HepG2 (cell line): Measurements from ENCODE around the gene ERCC4. TPM values are rescaled to one million over a fixed set of nuclear protein-coding genes. Genes with fewer than 3 reads are reported as not detected.

ENCODE experiments used
- AHDC1 ChIP-seq: sonication (generic); formaldehyde crosslinking; IDR thresholded peaks from 2 replicates; pipeline ENCODE4 v1.5.1; 2020; ENCODE audit warnings: mild to moderate bottlenecking, missing genetic modification reagents, borderline replicate concordance
- CEBPZ ChIP-seq: IDR thresholded peaks from 2 replicates; pipeline ENCODE4 v1.6.1; 2012; ENCODE audit warnings: low read length, improper control_type of control experiment
- CERS6 ChIP-seq: sonication (generic); formaldehyde crosslinking; IDR thresholded peaks from 2 replicates; pipeline ENCODE4 v1.5.0; 2020; ENCODE audit warnings: missing genetic modification reagents
- DRAP1 ChIP-seq: IDR thresholded peaks from 2 replicates; pipeline ENCODE4 v1.6.1; 2016; ENCODE audit warnings: missing genetic modification reagents, missing compliant biosample characterization
- ERF ChIP-seq: IDR thresholded peaks from 2 replicates; pipeline ENCODE4 v1.6.1; 2018; ENCODE audit warnings: missing biosample characterization, missing genetic modification reagents
- HMG20B ChIP-seq: conservative IDR thresholded peaks from 2 replicates; pipeline ENCODE4 v1.6.1; 2016; ENCODE audit warnings: missing genetic modification reagents, missing compliant biosample characterization
- ISX ChIP-seq: sonication (generic); formaldehyde crosslinking; conservative IDR thresholded peaks from 2 replicates; pipeline ENCODE4 v1.5.0; 2020; ENCODE audit warnings: missing genetic modification reagents
- SIN3B ChIP-seq: fragments of 150-350 bp; IDR thresholded peaks from 2 replicates; pipeline ENCODE4 v1.6.1; 2014; ENCODE audit warnings: low read length
- STAT5B ChIP-seq: sonication (generic); formaldehyde crosslinking; IDR thresholded peaks from 2 replicates; pipeline ENCODE4 v1.4.0; 2020; ENCODE audit warnings: missing genetic modification reagents
- TAF1 ChIP-seq: sonication (generic); formaldehyde crosslinking; IDR thresholded peaks from 2 replicates; pipeline ENCODE4 v1.4.0; 2020; ENCODE audit warnings: missing genetic modification reagents
- ZBTB43 ChIP-seq: sonication (generic); formaldehyde crosslinking; conservative IDR thresholded peaks from 2 replicates; pipeline ENCODE4 v1.4.0; 2020; ENCODE audit warnings: missing genetic modification reagents
- ZFP62 ChIP-seq: sonication (generic); formaldehyde crosslinking; IDR thresholded peaks from 2 replicates; pipeline ENCODE4 v1.4.0; 2020; ENCODE audit warnings: missing genetic modification reagents
- ZNF317 ChIP-seq: sonication (generic); formaldehyde crosslinking; IDR thresholded peaks from 2 replicates; pipeline ENCODE4 v1.5.0; 2020; ENCODE audit warnings: mild to moderate bottlenecking, missing genetic modification reagents
- ZNF337 ChIP-seq: sonication (generic); formaldehyde crosslinking; IDR thresholded peaks from 2 replicates; pipeline ENCODE4 v1.5.1; 2020; ENCODE audit warnings: missing genetic modification reagents, low read depth, mild to moderate bottlenecking, borderline replicate concordance
- ZNF784 ChIP-seq: sonication (generic); formaldehyde crosslinking; IDR thresholded peaks from 2 replicates; pipeline ENCODE4 v1.5.1; 2020; ENCODE audit warnings: missing genetic modification reagents, mild to moderate bottlenecking, borderline replicate concordance
- ZSCAN20 ChIP-seq: sonication (generic); formaldehyde crosslinking; IDR thresholded peaks from 2 replicates; pipeline ENCODE4 v1.4.0; 2020; ENCODE audit warnings: missing genetic modification reagents, mild to moderate bottlenecking, borderline replicate concordance
- polyA plus RNA-seq, 8 experiments: library from polyadenylated mRNA; depleted of rRNA in 3 of 8; stranded (reverse) in 7 of 8; unstranded in 1 of 8; fragments of >200 nt; fragmentation: Illumina TruSeq in 4 of 8; extraction: Trizol in 4 of 8; gene quantifications; 2 replicates each; pipeline versions ENCODE4 v1.2.1 to v1.2.3, GENCODE V29; 2011 to 2016; ENCODE audit warnings: low read depth in 4 of 8, missing spikeins in 1 of 8, mixed read lengths in 1 of 8; ENCODE audit not compliant: insufficient read depth in 1 of 8
- total RNA-seq, 5 experiments: library from RNA; depleted of rRNA; stranded (reverse); fragments of >200 nt; fragmentation: Illumina TruSeq; extraction: Trizol; gene quantifications; 2 replicates each; pipeline ENCODE4 v1.2.3, GENCODE V29; 2016; ENCODE audit warnings: low read depth in 1 of 5

Gene ERCC4
- total and polyA plus RNA-seq, 2 of the 13 experiments (the other 11 are each of a cell fraction or from before 2014, with no cell fraction given) = 5.4 to 15.2 TPM

- TF ChIP-seq STAT5B (CRISPR knock-in tag) (no peak), CEBPZ (no peak), ZNF317 (peak; percentile 93), CERS6 (CRISPR knock-in tag) (0 out of 2 replicates have a peak, but pooled peaks have one; percentile 85), ZNF784 (peak; percentile 98), AHDC1 (no peak), TAF1 (CRISPR knock-in tag) (peak; percentile 99), ISX (CRISPR knock-in tag) (no peak), ZBTB43 (CRISPR knock-in tag) (peak; percentile 70), ZNF337 (CRISPR knock-in tag) (peak; percentile 95; the same call in 1 of the 2 replicates), DRAP1 (CRISPR knock-in tag) (peak; percentile 85), ZSCAN20 (CRISPR knock-in tag) (no peak; the same call in 1 of the 2 replicates), SIN3B (peak; percentile 70), HMG20B (0 out of 2 replicates have a peak, but pooled peaks have one; percentile 17), ZFP62 (CRISPR knock-in tag) (no peak; the same call in 1 of the 2 replicates), ERF (peak; percentile 87)
Observed at GRCh38 chr16:13919683-13920509, at the start of gene ERCC4 (continued).
